WTC11 (cell line): Measurements from ENCODE around the gene PSAT1.

Source experiments
- CTCF ChIP-seq: fragments of 200-600 bp; IDR thresholded peaks from 2 replicates; pipeline ENCODE4 v1.8.0; 2022; ENCODE audit warnings: antibody characterized with exemption
- E2F1 ChIP-seq: sonication (generic); formaldehyde crosslinking; IDR thresholded peaks from 2 replicates; pipeline ENCODE4 v1.8.0; 2022; ENCODE audit warnings: mild to moderate bottlenecking, missing genetic modification reagents
- ESRRA ChIP-seq: sonication (generic); formaldehyde crosslinking; IDR thresholded peaks from 2 replicates; pipeline ENCODE4 v1.8.1; 2022; ENCODE audit warnings: mild to moderate bottlenecking, missing genetic modification reagents, borderline replicate concordance
- FOXJ3 ChIP-seq: sonication (generic); formaldehyde crosslinking; IDR thresholded peaks from 2 replicates; pipeline ENCODE4 v1.9.0; 2021; ENCODE audit warnings: missing genetic modification reagents, mild to moderate bottlenecking, borderline replicate concordance
- FOXP1 ChIP-seq: sonication (generic); formaldehyde crosslinking; IDR thresholded peaks from 2 replicates; pipeline ENCODE4 v1.8.0; 2022; ENCODE audit warnings: missing genetic modification reagents, mild to moderate bottlenecking, moderate library complexity, borderline replicate concordance
- GABPB1 ChIP-seq: sonication (generic); formaldehyde crosslinking; IDR thresholded peaks from 2 replicates; pipeline ENCODE4 v1.8.1; 2023; ENCODE audit warnings: mild to moderate bottlenecking, missing genetic modification reagents
- JUN ChIP-seq: sonication (generic); formaldehyde crosslinking; IDR thresholded peaks from 2 replicates; pipeline ENCODE4 v1.8.0; 2023; ENCODE audit warnings: mild to moderate bottlenecking, missing genetic modification reagents
- NR3C1 ChIP-seq: sonication (generic); formaldehyde crosslinking; conservative IDR thresholded peaks from 2 replicates; pipeline ENCODE4 v1.8.1; 2023; ENCODE audit warnings: low read depth, mild to moderate bottlenecking, missing genetic modification reagents
- TEAD4 ChIP-seq: sonication (generic); formaldehyde crosslinking; IDR thresholded peaks from 2 replicates; pipeline ENCODE4 v1.8.0; 2022; ENCODE audit warnings: mild to moderate bottlenecking, missing genetic modification reagents
- ZBTB21 ChIP-seq: sonication (generic); formaldehyde crosslinking; IDR thresholded peaks from 2 replicates; pipeline ENCODE4 v1.8.1; 2023; ENCODE audit warnings: mild to moderate bottlenecking, missing genetic modification reagents, borderline replicate concordance
- ZNF121 ChIP-seq: sonication (generic); formaldehyde crosslinking; IDR thresholded peaks from 2 replicates; pipeline ENCODE4 v1.8.0; 2023; ENCODE audit warnings: missing genetic modification reagents
- ZNF416 ChIP-seq: fragments of 250-450 bp; sonication (Bioruptor Pico); IDR thresholded peaks from 2 replicates; pipeline ENCODE4 v1.9.0; 2021; ENCODE audit warnings: mild to moderate bottlenecking, inconsistent platforms

GRCh38 chr9:78295731-78296130, 1.2 kb upstream of the PSAT1 start:
- TF ChIP-seq E2F1 (no peak), ZBTB21 (CRISPR knock-in tag) (no peak), CTCF (no peak), JUN (CRISPR knock-in tag) (no peak), GABPB1 (CRISPR knock-in tag) (no peak), ESRRA (no peak), TEAD4 (CRISPR knock-in tag) (no peak), FOXP1 (no peak), ZNF416 (CRISPR knock-in tag) (no peak), ZNF121 (no peak), NR3C1 (no peak), FOXJ3 (no peak)
